SK-N-SH treated with all-trans-retinoic acid at 6 μM for 48 hours (cell line): ENCODE measurements around the gene RAPGEF5.

Source experiments
- BACH2 ChIP-seq: fragments of 250-450 bp; sonication (Bioruptor Pico); IDR thresholded peaks from 2 replicates; pipeline ENCODE4 v1.9.0; 2021; ENCODE audit warnings: mild to moderate bottlenecking, borderline replicate concordance
- CSDC2 ChIP-seq: fragments of 250-450 bp; sonication (Bioruptor Pico); IDR thresholded peaks from 2 replicates; pipeline ENCODE4 v1.5.0; 2020; ENCODE audit warnings: mild to moderate bottlenecking, moderate library complexity
- CSRNP3 ChIP-seq: fragments of 250-450 bp; sonication (Bioruptor Pico); IDR thresholded peaks from 2 replicates; pipeline ENCODE4 v1.5.1; 2021; ENCODE audit warnings: mild to moderate bottlenecking, moderate library complexity
- PATZ1 ChIP-seq: fragments of 250-450 bp; sonication (Bioruptor Pico); IDR thresholded peaks from 2 replicates; pipeline ENCODE4 v1.8.0; 2020; ENCODE audit warnings: mild to moderate bottlenecking, moderate library complexity, borderline replicate concordance
- ZC3H10 ChIP-seq: fragments of 250-450 bp; sonication (Bioruptor Pico); IDR thresholded peaks from 2 replicates; pipeline ENCODE4 v1.5.1; 2021; ENCODE audit warnings: mild to moderate bottlenecking, moderate library complexity
- ZFP3 ChIP-seq: fragments of 250-450 bp; sonication (Bioruptor Pico); IDR thresholded peaks from 2 replicates; pipeline ENCODE4 v1.5.0; 2020; ENCODE audit warnings: mild to moderate bottlenecking, moderate library complexity
- ZNF8 ChIP-seq: fragments of 450-650 bp; formaldehyde crosslinking; IDR thresholded peaks from 2 replicates; pipeline ENCODE4 v1.5.0; 2020; ENCODE audit warnings: mild to moderate bottlenecking, moderate library complexity

GRCh38 chr7:22373388-22373787 is 16.4 kb upstream of the RAPGEF5 start:
- no peak for TF ChIP-seq CSRNP3 (CRISPR knock-in tag)
- no peak for TF ChIP-seq BACH2 (CRISPR knock-in tag)
- TF ChIP-seq ZNF8 (CRISPR knock-in tag), result no peak
- TF ChIP-seq PATZ1 (CRISPR knock-in tag), result no peak
- TF ChIP-seq ZFP3 (CRISPR knock-in tag), result no peak
- no peak for TF ChIP-seq ZC3H10
- no peak for TF ChIP-seq CSDC2 (CRISPR knock-in tag)
